K562 (cell line): ENCODE results near the gene AIM2. TPM values are rescaled to one million over a fixed set of nuclear protein-coding genes. Genes with fewer than 3 reads are reported as not detected.

ENCODE experiments used
- BCOR ChIP-seq: fragments of 450-650 bp; IDR thresholded peaks from 2 replicates; pipeline ENCODE4 v1.6.1; 2016
- CEBPG ChIP-seq, 3 experiments: fragments of 200-800 bp in 1 of 3; sonication (Bioruptor generic) in 1 of 3; sonication (generic) in 1 of 3; formaldehyde crosslinking in 1 of 3; IDR thresholded peaks in 2 of 3; conservative IDR thresholded peaks in 1 of 3; 2 replicates each; pipeline versions ENCODE4 v1.6.1 to v1.8.0; 2016 to 2022; ENCODE audit warnings: missing compliant biosample characterization in 2 of 3, missing genetic modification characterization in 2 of 3, mild to moderate bottlenecking in 1 of 3, missing genetic modification reagents in 1 of 3
- EP400 ChIP-seq: fragments of 450-650 bp; IDR thresholded peaks from 2 replicates; pipeline ENCODE4 v1.6.1; 2017; ENCODE audit warnings: antibody characterized with exemption, mild to moderate bottlenecking, moderate library complexity
- FOXP1 ChIP-seq: sonication (generic); formaldehyde crosslinking; IDR thresholded peaks from 2 replicates; pipeline ENCODE4 v1.8.0; 2022; ENCODE audit warnings: mild to moderate bottlenecking, missing genetic modification reagents
- L3MBTL2 ChIP-seq: fragments of 450-650 bp; IDR thresholded peaks from 2 replicates; pipeline ENCODE4 v1.6.1; 2016; ENCODE audit warnings: mild to moderate bottlenecking, moderate library complexity
- MAFG ChIP-seq: fragments of 450-650 bp; conservative IDR thresholded peaks from 2 replicates; pipeline ENCODE4 v1.6.1; 2016; ENCODE audit warnings: missing genetic modification characterization, missing compliant biosample characterization
- MCM5 ChIP-seq: fragments of 450-650 bp; IDR thresholded peaks from 2 replicates; pipeline ENCODE4 v1.6.1; 2016; ENCODE audit warnings: low read depth
- MED1 ChIP-seq: sonication (generic); formaldehyde crosslinking; IDR thresholded peaks from 2 replicates; pipeline ENCODE4 v1.8.1; 2023; ENCODE audit warnings: missing genetic modification reagents, borderline replicate concordance
- PHF8 ChIP-seq: fragments of 200-600 bp; sonication (generic); IDR thresholded peaks from 2 replicates; pipeline ENCODE4 v1.6.1; 2012; ENCODE audit warnings: mixed run types, mild to moderate bottlenecking, inconsistent platforms, low read length, moderate library complexity, borderline replicate concordance
- POLR2A ChIP-seq: fragments of 450-650 bp; conservative IDR thresholded peaks from 2 replicates; pipeline ENCODE4 v1.6.1; 2016
- RAD51 ChIP-seq: fragments of 450-650 bp; IDR thresholded peaks from 2 replicates; pipeline ENCODE4 v1.7.1; 2016; ENCODE audit warnings: low read depth, mild to moderate bottlenecking, borderline replicate concordance
- RCOR1 ChIP-seq, 2 experiments: IDR thresholded peaks; 2 replicates each; pipeline ENCODE4 v1.6.1; 2012; ENCODE audit warnings: low read depth in 2 of 2, low read length in 2 of 2, borderline replicate concordance in 1 of 2, improper control_type of control experiment in 1 of 2
- ZNF274 ChIP-seq: IDR thresholded peaks from 2 replicates; pipeline ENCODE4 v1.6.1; 2011; ENCODE audit warnings: low read depth, mild to moderate bottlenecking, low read length, moderate library complexity, borderline replicate concordance
- ZNF584 ChIP-seq: fragments of 200-800 bp; sonication (Bioruptor generic); IDR thresholded peaks from 2 replicates; pipeline ENCODE4 v1.6.1; 2016; ENCODE audit warnings: low read depth, mild to moderate bottlenecking, missing genetic modification characterization, missing compliant biosample characterization
- ZNF79 ChIP-seq: fragments of 250-450 bp; sonication (Bioruptor Pico); IDR thresholded peaks from 2 replicates; pipeline ENCODE4 v1.4.0; 2020; ENCODE audit warnings: low read depth, mild to moderate bottlenecking, moderate library complexity
- polyA plus RNA-seq, 8 experiments: library from polyadenylated mRNA; depleted of rRNA in 4 of 8; stranded (reverse) in 5 of 8; unstranded in 3 of 8; fragments of >200 nt; fragmentation: Nextera tagmentation in 2 of 8; fragmentation: Illumina TruSeq in 1 of 8; extraction: Ambion mirVana in 2 of 8; extraction: Trizol in 1 of 8; gene quantifications; 2 replicates each; pipeline versions ENCODE4 v1.2.1 to v1.2.3, GENCODE V29; 2011 to 2014; ENCODE audit warnings: inconsistent platforms in 1 of 8, missing spikeins in 1 of 8
- total RNA-seq, 7 experiments: library from RNA; depleted of rRNA in 6 of 7; stranded (reverse); fragments of >200 nt in 6 of 7; fragmentation: Illumina TruSeq in 2 of 7; extraction: Trizol in 2 of 7; gene quantifications; 2 replicates each; pipeline versions ENCODE4 v1.2.1 to v1.2.3, GENCODE V29; 2011 to 2021; ENCODE audit warnings: low replicate concordance in 1 of 7
- TF ChIP-seq, protein P1 (sequence below): fragments of 250-450 bp; sonication (Bioruptor Pico); IDR thresholded peaks from 2 replicates; pipeline ENCODE4 v1.4.0; 2020; ENCODE audit warnings: mild to moderate bottlenecking, moderate library complexity, borderline replicate concordance
- TF ChIP-seq, protein P2 (sequence below): fragments of 450-650 bp; IDR thresholded peaks from 2 replicates; pipeline ENCODE4 v1.6.1; 2016; ENCODE audit warnings: borderline replicate concordance
- TF ChIP-seq, protein P3 (sequence below): fragments of 450-650 bp; IDR thresholded peaks from 2 replicates; pipeline ENCODE4 v1.6.1; 2017; ENCODE audit warnings: mild to moderate bottlenecking, moderate library complexity

AIM2 gene
- total and polyA plus RNA-seq, 9 of the 15 experiments (the other 6 are each of a cell fraction or from before 2014, with no cell fraction given), result 0.10 to 0.95 (median 0.22) TPM

DNA sequence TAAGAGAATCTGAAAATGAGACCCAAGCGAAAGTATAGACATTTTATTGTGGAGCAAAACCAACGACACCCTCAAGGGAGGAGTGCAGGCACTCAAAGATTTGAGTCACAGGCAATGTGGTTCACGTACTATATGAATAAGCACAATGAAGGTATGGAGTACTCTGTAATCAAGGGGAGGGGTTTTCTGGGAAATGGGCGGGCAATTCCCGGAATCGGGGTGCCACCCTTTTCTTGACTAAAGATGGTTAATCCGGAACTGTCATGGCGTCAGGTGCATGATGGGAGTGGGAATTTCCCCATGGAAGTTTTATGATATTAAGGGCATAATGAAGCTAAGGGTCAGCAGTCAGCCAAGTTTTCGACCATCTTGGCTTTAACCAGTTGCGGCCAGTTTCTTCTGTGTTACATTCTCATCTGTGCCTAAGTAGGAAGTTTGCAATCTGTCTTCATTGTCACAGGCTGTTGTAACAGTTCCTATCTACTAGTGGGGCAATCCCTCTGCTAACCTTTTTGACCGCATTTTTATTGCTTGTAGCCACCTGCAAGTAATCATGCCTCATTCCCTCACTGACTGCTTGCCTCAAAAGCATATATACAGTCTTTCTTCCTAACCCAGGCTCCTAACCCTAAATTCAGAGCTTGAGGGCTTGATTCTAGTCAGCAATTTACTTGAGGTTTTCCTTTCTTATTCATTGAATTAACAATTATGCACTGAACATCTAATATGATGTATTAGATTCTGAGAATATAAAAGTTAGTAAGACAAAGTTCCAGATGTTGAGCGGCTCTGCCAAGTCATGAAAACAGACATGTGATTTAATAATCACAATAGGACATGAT lies 775 bp upstream of the AIM2 start (continued):
- TF ChIP-seq, protein P1, sequence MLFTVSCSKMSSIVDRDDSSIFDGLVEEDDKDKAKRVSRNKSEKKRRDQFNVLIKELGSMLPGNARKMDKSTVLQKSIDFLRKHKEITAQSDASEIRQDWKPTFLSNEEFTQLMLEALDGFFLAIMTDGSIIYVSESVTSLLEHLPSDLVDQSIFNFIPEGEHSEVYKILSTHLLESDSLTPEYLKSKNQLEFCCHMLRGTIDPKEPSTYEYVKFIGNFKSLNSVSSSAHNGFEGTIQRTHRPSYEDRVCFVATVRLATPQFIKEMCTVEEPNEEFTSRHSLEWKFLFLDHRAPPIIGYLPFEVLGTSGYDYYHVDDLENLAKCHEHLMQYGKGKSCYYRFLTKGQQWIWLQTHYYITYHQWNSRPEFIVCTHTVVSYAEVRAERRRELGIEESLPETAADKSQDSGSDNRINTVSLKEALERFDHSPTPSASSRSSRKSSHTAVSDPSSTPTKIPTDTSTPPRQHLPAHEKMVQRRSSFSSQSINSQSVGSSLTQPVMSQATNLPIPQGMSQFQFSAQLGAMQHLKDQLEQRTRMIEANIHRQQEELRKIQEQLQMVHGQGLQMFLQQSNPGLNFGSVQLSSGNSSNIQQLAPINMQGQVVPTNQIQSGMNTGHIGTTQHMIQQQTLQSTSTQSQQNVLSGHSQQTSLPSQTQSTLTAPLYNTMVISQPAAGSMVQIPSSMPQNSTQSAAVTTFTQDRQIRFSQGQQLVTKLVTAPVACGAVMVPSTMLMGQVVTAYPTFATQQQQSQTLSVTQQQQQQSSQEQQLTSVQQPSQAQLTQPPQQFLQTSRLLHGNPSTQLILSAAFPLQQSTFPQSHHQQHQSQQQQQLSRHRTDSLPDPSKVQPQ, result no peak
- TF ChIP-seq MCM5 (no peak), RAD51 (no peak), EP400 (peak; percentile 39), ZNF79 (no peak), ZNF584 (peak; percentile 91; the same call in 1 of the 2 replicates), RCOR1 (IDR thresholded peaks at IDR 0.05; ENCODE audit: borderline replicate concordance in 1 of 2, low read depth in 2 of 2, low read length in 2 of 2) (no peak), CEBPG (CRISPR knock-in tag; IDR thresholded peaks at IDR 0.05) (no peak), CEBPG (tag; conservative IDR thresholded peaks at IDR 0.05 in 1 of 2, IDR thresholded peaks at IDR 0.05 in 1 of 2) (peak in 1 of 2 experiments; percentile 49; a peak in 2 of 4 replicates), MAFG (peak; percentile 79), PHF8 (peak; percentile 24; the same call in 1 of the 2 replicates), MED1 (CRISPR knock-in tag) (no peak), ZNF274 (no peak), BCOR (no peak), FOXP1 (CRISPR knock-in tag) (no peak), L3MBTL2 (0 out of 2 replicates have a peak, but pooled peaks have one; percentile 27), POLR2A (peak; percentile 78)
- TF ChIP-seq, protein P2, sequence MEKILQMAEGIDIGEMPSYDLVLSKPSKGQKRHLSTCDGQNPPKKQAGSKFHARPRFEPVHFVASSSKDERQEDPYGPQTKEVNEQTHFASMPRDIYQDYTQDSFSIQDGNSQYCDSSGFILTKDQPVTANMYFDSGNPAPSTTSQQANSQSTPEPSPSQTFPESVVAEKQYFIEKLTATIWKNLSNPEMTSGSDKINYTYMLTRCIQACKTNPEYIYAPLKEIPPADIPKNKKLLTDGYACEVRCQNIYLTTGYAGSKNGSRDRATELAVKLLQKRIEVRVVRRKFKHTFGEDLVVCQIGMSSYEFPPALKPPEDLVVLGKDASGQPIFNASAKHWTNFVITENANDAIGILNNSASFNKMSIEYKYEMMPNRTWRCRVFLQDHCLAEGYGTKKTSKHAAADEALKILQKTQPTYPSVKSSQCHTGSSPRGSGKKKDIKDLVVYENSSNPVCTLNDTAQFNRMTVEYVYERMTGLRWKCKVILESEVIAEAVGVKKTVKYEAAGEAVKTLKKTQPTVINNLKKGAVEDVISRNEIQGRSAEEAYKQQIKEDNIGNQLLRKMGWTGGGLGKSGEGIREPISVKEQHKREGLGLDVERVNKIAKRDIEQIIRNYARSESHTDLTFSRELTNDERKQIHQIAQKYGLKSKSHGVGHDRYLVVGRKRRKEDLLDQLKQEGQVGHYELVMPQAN, result no peak
- TF ChIP-seq, protein P3, sequence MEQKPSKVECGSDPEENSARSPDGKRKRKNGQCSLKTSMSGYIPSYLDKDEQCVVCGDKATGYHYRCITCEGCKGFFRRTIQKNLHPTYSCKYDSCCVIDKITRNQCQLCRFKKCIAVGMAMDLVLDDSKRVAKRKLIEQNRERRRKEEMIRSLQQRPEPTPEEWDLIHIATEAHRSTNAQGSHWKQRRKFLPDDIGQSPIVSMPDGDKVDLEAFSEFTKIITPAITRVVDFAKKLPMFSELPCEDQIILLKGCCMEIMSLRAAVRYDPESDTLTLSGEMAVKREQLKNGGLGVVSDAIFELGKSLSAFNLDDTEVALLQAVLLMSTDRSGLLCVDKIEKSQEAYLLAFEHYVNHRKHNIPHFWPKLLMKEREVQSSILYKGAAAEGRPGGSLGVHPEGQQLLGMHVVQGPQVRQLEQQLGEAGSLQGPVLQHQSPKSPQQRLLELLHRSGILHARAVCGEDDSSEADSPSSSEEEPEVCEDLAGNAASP, result no peak
